ENCODE measurements around the gene ANKRD52.

Gene ANKRD52

DNA sequence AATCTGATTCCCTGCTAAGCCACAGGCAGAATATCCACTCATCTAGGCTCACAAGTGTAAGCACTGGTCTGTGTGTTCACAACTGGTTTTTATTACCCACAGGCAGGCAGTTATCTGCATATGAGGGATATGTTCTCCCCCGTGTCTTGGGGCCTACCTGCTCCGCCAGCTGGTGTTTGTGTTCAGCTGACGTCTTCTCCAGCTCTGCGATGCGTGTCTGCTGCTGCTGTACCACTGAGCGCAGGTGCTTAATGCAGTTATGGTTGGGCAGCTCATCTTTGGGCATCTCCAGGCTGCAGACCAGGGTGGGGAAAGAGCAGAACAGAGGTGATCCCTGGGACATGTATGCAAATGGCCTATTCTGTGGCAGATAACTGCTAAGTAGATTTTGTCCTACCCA lies 50.2 kb downstream of the ANKRD52 start:
- no peak for DNase-seq (ENCODE audit: low read depth)

DNA sequence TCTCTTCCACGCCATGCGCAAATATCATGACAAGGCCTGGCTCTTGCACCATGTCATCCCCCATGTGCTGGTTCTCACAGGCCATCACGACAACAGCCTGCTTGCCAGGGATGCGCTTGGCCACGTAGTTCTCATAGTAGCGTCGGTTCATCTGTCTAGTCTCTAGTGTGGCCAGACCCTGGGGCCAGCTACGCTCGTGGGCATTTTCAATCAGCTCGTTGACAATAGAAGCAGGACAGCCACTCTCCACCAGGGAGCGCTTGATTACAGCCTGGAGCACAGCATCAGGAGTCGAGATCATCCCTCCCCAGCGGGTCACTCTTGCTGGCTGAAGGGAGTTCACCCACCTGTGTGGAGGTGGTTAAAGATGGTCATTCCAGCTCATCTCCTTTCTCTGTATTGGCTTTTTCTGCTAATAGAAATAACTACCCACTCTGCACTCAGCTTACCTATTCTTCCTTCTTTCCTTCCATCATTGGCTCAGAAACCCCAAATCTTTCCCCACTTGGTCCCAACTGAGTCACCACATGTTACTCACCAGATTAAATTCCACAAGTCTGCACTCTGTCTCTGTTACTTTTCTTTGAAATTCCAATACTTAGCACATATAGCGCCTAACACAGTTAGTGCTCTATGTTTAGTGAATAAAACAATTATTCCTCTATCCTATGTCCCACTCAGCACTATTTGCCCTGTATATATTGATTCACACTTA lies 51.6 kb downstream of the ANKRD52 start:
- DNase-seq (ENCODE audit: low read depth): peak; percentile 66

DNA sequence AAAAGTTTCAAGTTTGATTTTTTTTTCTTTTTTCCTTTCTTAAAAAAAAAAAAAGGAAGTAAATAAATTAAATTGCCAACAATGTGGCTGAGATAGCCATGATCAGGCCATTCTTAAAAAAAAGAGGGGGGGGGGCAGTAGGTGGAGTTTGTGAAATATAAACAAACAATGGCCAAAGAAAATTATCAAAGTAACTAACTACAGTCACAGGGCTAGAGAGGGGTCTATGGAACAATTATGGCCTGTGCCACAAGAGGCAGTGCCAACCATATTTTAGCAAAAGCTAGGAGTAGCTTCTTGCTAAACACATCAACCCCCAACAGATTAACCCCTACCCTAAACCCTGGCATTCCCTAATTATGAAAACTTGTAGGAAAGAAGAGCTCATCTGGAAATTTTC lies 52.7 kb downstream of the ANKRD52 start:
- no peak for DNase-seq (ENCODE audit: low read depth)

DNA sequence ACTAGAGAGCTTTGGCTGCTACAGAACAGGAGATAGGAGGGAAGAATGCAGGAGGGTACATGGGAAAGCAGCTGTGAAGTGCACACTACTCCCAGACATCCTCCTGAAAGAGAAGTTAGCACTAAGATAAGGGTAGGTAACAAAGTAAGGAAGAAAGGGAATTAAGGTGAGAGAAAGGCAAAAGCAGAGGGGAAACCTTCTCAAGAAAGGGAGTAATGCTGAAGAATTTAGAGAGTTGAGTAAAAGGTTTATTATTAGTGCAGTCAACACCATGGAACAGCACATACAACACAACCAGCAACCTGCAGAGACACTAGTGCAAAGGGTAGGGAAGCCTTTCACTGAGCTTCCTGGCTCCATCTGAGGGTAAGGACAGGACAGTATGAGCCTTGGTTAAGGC lies 53.9 kb downstream of the ANKRD52 start:
- no peak for DNase-seq (ENCODE audit: low read depth)

DNA sequence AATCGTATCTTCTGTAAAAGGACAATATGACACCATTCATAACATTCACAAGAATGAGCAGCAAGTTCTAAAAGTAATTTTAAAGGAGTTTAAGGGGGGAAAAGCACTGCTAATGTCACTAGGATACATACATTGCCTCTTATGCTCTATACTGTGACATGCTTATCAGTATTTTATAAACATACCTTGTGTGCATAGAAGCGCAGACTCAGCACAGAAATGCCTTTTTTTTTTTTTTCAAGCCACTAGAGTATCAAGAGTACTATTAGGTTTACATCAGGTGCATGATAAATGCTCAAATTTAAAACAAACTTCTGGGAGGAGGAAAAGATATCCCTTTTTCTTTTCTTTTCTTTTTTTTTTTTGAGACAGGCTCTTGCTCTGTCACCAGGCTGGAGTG lies 55.3 kb downstream of the ANKRD52 start:
- DNase-seq (ENCODE audit: low read depth): no peak

DNA sequence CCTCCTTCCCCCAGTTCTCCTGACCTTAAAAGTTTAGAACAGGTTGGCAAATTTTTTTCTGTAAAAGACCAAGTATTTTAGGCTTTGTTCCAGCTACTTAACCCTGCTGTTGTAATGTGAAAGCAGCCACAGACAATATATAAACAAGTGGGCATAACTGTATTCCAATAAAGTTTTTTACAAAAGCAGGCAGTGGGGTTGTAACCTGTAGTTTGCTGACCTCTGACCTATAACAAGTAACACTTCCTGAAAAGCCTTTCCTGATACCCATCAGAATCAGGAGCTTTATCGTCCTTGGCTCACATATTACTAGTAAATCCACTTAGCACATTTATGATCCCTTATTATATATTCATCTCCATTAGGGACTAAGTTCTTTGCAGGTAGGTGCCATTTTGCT lies 55.8 kb downstream of the ANKRD52 start:
- no peak for DNase-seq (ENCODE audit: low read depth)

DNA sequence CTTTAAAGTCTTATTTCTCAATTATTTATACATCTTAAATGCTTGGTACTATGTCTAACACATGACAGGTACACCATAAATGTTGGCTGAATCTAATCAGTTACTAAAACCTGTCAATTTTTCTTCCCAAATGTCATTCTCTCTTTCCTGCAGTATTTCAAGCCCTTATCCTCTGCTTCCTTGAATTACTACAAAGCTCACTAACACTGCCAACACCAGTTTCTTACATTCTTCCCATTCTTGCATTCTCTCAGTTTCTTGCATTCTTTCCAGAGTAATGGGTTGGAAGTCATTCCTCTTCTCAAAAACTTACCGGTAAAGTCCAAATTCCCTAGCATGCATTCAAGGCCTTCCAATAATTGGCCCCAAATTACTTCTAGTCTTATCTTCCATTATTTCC lies 59.3 kb downstream of the ANKRD52 start:
- DNase-seq (ENCODE audit: low read depth): peak; percentile 66

DNA sequence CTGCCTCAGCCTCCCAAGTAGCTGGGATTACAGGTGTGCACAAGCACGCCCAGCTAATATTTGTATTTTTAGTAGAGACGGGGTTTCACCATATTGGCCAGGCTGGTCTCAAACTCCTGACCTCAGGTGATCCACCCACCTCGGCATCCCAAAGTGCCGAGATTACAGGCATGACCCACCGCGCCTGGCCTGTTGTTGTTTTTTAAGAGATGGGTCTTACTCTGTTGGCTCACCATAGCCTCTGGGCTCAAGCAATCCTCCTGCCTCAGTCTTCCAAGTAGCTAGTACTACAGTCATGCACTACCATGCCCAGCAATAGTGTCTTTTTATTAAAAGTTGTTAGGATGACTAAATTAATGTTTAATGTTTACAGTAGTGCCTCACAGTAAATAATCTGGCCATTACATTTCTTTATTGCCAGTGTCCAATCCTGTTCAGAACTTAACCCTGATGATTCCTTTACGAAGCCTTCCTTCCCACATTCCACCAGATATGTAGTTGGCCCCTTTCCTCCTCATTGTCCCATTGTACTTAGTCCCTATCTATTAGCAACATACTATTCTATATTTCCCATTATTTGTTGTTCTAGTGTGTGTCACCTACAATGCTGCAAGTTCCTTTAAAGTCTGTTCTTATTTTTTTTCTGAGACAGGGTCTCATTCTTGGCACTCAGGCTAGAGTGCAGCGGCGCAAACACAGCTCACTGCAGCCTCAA lies 60.1 kb downstream of the ANKRD52 start:
- DNase-seq (ENCODE audit: low read depth): no peak

DNA sequence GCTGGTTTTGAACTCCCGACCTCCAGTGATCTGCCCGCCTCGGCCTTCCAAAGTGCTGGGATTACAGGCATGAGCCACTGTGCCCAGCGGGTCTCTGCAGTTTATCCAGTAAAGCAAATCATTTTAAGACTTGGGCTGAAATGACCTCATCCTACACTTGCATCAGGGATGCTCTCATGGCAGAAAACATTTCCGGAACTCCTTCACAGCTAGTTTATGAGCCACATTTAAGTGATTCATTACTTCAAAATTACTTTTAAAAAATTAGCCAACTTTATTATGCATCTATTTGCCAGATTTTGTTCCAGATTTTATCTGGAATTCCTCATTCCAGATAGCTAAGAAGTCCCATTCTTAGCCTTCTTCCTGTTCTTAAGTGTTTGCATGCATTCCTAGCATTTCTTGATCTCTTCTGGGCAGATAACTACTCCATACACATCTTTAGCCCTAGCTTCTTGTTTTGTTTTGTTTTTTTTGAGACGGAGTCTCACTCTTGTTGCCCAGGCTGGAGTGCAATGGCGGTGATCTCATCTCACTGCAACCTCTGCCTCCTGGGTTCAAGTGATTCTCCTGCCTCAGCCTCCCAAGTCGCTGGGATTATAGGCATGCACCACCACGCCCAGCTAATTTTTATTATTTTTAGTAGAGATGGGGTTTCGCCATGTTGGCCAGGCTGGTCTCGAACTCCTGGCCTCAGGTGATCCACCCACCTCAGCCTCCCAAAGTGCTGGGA lies 61.2 kb downstream of the ANKRD52 start:
- peak; percentile 99 for DNase-seq (ENCODE audit: low read depth)

DNA sequence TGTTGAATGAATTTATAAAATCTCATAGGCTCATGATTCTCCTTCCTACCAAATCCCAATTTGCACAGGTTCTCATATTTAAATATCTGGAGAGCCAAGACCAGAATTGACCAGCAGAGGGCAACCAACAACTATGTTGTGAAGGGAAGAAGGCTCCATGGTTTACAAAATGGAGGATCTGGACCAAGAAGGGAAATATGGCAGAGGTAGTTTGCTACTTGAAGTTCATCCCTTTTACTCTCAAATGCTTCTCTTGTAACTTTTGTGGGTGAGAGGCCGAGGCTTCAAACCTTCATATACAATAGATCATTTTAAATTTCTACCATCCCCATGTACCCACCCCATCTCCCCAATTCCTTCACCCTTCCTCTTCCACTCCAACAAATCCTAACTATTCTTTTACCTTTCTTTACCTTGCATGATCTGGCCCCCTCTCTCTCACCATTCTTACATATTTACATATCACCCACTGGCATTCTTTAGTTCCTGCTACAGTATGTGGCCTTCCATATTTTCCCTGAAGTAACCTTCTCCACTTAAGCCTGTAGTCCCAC lies 65.1 kb downstream of the ANKRD52 start:
- DNase-seq (ENCODE audit: low read depth): peak; percentile 84

DNA sequence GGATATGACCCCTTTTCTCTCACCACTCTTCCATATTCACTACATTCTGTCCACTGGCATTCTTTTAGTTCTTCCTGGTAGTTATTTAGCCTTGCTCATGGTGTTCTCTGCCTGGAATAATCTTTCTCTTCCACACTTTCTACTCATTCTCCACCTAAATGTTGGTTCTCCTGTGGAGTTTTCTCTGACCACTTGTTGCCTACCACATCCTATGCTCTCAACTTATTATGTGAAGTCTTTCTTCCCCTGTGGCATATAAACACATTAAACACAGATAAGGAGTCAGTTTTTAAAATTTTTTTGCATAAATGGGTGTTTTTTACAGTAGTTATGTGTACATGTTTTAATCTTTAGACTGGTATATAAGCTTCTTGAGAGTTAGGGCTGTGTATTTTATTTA lies 65.6 kb downstream of the ANKRD52 start:
- no peak for DNase-seq (ENCODE audit: low read depth)

DNA sequence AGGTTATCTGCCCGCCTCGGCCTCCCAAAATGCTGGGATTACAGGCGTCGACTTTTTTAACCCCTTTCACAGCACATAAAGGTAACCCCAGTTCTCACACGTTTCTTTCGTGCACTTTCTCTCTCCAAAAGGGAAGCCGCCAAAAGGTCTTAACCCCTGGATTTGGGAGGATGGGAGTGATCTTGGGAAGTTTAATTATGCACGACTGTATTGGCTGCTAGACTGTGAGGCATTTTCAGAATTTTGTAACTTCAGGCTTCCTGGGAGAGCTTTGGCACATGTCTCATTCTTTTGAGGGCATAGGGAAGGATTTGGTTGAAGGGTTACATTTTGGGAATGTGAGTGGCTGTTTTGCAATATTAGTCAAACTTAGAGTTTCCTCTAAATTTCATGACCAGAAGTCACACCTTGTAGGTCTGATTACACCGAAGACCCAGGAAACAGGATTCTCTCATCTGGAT lies 67.5 kb downstream of the ANKRD52 start:
- peak; percentile 47 for DNase-seq (ENCODE audit: low read depth)

DNA sequence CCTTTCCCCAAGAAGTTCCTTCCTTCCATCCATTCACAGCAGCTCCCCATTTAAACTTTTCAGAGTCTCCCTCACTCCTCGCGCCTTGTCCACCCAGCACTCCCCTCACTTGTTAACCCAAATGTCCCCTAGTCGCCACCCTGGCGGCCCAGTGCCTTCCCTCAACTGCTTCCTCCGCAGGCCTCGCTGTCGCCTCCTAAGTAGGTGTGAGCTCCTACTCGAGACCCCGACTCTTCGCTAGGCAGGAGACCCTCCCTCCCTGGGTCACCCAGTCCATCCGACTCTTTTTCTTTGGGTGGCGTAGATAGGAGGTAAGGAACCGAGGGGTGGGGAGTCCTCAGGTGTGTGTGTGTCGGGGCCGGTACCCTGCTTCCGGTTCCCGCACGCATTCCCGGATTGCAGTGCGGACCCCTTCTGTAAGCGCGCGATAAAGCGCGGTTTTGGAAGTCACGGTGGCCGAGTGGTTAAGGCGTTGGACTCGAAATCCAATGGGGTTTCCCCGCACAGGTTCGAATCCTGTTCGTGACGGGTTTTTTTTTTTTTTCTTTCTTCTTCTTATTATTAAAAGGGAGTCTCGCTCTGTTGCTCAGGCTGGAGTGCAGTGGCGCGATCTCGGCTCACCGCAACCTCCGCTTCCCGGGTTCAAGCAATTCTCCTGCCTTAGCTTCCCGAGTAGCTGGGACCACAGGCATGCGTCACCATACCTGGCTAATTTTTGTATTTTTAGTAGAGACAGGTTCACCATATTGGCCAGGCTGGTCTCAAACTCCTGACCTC lies 68.1 kb downstream of the ANKRD52 start:
- peak; percentile 85 for DNase-seq (ENCODE audit: low read depth)

DNA sequence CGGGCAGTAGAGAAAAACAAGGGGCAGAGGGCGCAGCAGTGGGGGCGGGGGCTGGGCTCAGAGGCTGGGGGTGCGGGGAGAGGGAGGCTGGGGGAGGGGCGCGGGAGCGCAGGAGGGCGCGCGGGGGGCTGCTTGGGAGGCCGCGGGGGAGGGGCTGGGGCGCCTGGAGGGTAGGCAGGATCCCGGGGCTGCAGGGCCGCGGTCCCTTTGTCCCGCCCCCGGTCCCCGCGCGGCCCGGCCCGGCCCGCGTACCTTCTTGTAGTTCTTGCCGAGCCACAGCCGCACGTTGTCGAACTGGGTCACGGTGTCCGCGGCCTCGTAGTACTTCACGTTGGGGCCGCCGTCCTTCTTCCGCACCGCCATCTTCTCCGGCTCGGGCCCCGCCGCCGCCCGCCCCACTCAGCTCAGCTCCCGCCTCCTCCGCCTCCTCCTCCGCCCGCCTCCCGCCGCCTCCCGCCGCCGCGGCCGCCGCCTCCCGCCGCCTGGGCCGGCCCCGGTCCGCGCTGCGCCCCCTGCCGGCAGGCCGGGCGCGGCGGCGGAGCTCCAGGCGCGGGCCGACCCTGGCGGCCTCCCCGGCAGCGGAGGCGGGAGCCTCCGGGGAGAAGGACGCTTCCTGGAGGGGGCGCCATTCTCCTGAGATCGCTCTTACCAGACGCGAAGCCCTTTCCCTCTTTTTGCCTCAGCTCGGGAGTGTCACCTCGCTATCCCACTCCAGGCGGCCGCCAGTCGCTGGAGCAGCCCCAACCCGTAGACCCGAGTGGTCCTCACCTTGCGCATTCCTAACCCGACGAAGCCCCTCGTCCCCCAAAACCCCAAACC lies 68.9 kb downstream of the ANKRD52 start, which contains the start of gene SMARCC2:
TSS of gene SMARCC2 (minus strand) at position 385 of the 819 bp plus-strand sequence. CDS start at position 363, 22 bp downstream.
- DNase-seq (ENCODE audit: low read depth): peak; percentile 90

DNA sequence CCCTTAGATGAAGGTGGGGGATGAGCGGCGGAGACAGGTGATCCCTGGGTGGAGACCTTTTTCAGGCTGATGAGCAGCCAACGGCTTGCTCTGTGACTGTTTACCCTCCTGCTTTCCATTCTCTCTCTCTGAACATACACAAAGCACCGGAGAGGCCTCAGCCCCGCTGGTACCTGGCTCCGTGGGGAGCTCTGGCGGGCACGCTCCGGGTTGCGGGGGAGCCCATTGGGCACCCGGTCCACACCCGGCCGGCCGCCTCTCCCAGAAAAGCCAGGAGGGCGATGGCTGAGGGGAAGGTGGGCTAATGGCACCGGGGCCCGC lies 69.4 kb downstream of the ANKRD52 start:
- no peak for DNase-seq (ENCODE audit: low read depth)

DNA sequence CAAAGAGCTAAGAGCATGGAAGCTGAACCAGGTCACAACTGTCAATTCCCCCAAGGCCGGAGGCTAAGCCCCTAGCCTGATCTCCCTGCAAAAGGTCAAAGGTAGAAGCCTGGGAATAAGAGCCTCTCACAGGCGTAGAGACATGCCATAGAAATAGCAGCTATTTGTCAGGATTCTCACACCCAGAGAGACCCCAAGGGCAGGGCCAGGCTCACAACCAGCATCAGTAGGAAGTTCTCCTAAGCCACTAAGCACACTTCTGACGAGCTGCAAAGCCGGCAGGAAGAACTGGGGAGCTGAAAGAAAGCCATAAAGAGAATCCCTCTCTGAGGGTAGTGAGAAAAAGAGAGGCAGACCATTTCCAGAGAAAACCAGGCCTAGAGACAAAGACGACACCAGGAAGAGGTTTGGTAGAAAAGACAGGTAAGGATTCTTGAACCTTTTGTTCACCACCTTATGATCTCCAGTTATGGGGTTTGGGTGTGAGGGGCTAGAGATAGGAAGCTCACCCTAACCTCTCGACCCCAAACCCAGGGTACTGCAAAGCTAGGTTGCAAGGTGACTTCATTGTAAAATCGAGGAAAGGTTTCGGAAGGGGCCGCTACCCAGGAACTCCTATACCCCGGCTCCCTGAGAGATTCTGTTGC lies 69.9 kb downstream of the ANKRD52 start:
- DNase-seq (ENCODE audit: low read depth): peak; percentile 40

Data from EH (cell line).